GM10266 (cell line): ENCODE results near the gene ZDHHC22.

ENCODE experiments used
- DNase-seq: peaks from one replicate; pipeline ENCODE4 v3.0.0; 2012; ENCODE audit errors: extremely low spot score
- TF ChIP-seq, protein P1 (sequence below): IDR thresholded peaks from 2 replicates; pipeline ENCODE4 v1.5.1; 2012; ENCODE audit warnings: mild to moderate bottlenecking, low read depth; ENCODE audit not compliant: control insufficient read depth, insufficient read depth; ENCODE audit errors: missing control alignments

ZDHHC22 gene

DNA sequence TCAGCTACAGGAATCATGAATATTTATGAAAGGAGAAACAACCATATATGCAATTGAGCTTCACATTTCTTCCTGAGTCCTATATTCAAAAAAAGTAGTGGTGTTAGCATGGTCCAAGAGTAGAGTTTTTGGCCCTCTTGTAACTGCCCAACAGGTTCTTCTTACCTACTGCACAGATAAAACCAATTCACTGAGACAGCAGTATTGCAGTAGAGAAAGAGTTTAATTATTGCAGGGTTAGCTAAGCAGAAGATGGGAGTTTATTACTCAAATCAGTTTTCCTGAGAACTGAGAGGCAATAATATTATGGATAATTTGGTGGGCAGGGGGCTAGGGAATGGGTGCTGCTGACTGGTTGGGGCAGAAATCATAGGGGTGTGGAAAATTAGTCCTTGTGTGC lies 50.1 kb downstream of the ZDHHC22 start:
- TF ChIP-seq, protein P1, sequence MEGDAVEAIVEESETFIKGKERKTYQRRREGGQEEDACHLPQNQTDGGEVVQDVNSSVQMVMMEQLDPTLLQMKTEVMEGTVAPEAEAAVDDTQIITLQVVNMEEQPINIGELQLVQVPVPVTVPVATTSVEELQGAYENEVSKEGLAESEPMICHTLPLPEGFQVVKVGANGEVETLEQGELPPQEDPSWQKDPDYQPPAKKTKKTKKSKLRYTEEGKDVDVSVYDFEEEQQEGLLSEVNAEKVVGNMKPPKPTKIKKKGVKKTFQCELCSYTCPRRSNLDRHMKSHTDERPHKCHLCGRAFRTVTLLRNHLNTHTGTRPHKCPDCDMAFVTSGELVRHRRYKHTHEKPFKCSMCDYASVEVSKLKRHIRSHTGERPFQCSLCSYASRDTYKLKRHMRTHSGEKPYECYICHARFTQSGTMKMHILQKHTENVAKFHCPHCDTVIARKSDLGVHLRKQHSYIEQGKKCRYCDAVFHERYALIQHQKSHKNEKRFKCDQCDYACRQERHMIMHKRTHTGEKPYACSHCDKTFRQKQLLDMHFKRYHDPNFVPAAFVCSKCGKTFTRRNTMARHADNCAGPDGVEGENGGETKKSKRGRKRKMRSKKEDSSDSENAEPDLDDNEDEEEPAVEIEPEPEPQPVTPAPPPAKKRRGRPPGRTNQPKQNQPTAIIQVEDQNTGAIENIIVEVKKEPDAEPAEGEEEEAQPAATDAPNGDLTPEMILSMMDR, result no peak
- DNase-seq, result no peak

DNA sequence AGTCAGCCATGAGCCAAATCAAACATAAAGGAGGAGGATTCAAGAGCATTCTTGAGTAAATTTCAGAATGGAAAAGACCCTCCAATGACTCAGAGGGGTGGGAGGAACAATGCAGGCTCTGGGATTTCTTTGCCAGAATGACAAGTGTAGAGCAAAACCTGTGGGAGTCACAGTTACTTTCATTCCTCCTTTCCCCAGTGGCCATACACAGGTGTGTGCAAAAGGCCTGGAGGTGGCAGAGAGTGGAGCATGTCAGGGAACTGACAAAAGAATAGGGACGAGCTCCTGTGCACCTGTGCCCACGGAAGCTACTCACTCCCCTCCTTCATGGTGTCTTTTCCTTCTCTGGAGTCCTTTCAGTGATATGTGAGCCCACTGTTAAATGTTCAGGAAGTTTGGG lies 52.9 kb downstream of the ZDHHC22 start:
- TF ChIP-seq, protein P1, result no peak
- no peak for DNase-seq

DNA sequence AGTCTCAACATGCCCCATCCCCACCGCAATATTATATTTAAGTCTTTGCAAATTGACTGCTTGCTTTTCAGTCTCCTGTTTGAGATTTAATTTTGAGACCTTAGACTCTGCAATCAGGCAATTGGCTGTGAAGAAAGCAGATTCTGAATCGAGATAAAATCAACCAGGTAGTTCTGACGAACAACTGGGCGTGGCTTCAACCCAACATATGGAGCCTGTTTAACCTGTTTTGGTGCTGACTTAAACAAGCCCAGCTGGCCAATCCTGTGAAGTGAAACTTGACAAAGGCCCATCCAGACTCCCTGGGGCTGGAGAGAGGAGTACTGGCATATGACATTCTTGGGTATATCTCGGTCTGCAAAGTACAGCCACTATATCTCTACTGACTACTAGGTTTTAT lies 53.4 kb downstream of the ZDHHC22 start:
- TF ChIP-seq, protein P1, result no peak
- DNase-seq, result no peak

DNA sequence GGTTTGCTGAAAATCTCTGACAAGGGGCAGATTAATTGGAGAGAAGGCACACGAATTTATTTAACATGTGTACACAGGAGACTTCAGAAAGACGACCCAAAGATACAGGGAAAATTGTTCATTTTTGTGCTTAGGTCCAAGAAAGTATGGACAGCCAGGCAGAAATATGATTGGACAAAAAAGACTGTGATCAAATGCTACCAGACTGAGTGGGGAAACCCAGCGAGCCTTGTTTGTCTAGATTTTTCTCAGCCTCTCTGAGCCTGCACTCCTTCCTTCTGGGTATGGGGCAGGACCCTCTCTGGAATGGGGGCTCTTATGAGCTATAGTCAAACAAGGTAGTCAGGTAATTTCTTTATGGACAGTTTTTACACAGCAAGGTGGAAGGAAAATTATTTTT lies 54.0 kb downstream of the ZDHHC22 start:
- no peak for DNase-seq
- TF ChIP-seq, protein P1, result no peak

DNA sequence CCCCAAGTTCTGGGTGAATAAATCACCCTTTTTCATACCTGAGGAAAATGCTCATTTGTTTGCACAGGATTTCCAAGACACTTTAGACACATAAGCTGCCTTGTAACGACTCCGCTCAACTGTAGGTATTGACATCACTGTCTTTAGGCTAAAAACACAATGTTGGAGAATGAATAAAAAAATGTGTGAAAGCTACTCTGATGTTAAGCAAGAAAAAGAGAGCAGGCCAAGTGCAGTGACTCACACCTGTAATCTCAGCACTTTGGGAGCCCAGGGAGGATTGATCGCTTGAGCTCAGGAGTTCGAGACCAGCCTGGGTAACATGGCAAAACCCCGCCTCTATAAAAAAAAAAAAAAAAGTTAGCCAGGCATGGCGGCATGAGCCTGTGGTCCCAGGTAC lies 54.6 kb downstream of the ZDHHC22 start:
- TF ChIP-seq, protein P1, result no peak
- DNase-seq, result no peak

DNA sequence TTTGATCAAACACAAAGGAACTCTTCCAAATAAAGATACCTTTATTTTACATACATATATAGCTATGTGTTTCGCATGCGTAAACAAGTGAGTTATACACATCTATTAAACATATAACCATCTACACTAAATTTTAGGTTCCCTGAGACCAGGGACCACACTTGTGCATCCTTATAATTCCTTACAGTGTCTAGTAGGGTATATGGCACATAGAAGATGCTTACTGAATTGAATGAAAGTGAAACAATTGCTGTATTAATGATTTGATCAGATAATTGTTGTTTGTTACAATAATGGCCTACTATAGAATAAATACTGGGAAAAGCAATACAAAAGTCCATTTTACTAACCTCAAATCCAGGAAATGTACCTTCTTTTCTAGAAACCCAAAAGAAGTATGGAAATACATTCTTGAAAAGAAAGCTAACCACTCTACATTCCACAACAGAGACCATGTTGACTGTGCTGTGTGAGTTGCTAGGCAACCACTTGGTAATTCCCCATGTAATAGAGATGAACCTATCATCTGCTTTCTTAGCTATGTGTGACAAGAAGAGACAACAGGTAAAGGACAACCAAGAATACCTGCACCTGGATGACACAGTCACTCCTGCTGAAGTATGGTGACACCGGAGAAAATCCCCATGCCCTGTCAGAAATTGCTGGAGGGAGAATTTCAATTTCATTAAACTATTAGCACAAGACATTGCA lies 55.4 kb downstream of the ZDHHC22 start:
- TF ChIP-seq, protein P1, result no peak
- DNase-seq, result peak; percentile 45

DNA sequence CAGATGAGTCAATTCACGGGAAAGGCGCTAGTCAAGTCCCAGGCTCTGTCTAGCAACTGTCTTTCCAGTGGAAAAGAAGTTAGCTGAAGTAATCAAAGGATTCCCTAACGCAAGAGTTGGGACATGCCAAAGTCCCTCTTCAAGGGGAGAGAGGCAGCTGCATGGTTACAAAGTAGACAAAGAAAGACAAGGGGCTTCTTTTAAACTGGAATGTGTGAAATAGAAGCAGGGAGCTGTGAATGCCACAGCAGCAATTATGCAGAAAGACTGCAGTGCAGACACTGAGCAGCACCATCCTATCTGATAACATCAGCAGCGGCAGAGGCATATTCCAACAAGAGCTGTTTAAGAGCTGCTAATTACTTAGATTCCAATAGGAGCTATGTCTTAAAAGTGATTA lies 56.1 kb downstream of the ZDHHC22 start:
- no peak for DNase-seq
- TF ChIP-seq, protein P1, result no peak
